ENCODE measurements around the gene DIAPH2.

DNA sequence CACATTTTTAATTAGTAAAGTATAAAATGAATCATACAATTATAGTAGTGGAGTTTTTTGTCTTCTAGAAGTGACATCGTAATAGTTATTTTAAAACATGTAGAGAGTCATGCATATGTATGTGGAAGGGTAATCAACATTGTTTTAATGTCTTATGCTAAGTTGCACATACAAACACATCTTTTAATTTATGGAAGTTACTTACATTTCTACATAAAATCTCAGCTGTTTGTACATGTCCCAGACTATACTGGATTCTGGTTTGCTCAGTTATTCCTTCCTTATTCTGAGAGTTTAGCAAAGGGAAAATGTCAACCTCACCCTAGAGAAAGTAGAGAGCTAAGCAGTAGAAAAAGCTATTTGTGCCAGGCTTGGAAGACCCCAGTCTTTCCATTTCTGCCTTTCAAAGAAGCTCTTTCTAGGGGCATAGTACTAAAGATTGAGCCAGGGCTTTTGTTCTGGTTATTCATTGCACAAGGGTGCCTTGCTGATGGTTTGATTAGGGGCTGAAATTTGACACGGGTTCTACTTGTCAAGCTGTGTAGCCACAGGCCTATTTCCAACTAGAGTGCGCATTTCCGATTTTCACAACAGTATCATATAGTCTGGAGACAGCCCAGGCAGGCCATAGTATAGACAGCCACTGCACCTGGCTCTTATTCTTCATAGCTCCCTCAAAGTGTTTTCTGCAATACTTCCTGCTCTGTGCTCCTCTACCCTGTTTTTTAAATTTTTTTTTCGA is 305.4 kb downstream of the DIAPH2 start:
- TF ChIP-seq, protein P1, sequence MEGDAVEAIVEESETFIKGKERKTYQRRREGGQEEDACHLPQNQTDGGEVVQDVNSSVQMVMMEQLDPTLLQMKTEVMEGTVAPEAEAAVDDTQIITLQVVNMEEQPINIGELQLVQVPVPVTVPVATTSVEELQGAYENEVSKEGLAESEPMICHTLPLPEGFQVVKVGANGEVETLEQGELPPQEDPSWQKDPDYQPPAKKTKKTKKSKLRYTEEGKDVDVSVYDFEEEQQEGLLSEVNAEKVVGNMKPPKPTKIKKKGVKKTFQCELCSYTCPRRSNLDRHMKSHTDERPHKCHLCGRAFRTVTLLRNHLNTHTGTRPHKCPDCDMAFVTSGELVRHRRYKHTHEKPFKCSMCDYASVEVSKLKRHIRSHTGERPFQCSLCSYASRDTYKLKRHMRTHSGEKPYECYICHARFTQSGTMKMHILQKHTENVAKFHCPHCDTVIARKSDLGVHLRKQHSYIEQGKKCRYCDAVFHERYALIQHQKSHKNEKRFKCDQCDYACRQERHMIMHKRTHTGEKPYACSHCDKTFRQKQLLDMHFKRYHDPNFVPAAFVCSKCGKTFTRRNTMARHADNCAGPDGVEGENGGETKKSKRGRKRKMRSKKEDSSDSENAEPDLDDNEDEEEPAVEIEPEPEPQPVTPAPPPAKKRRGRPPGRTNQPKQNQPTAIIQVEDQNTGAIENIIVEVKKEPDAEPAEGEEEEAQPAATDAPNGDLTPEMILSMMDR (IDR thresholded peaks at IDR 0.05 in 8 of 11, conservative IDR thresholded peaks at IDR 0.05 in 3 of 11) = no peak
- no peak for TF ChIP-seq POLR2A (IDR thresholded peaks at IDR 0.05)

All from spleen (tissue), 7 donors.